GM19467 (cell line): ENCODE measurements around the gene RRAS.

ENCODE experiments used
- ATAC-seq: cut with Tn5 transposase; IDR thresholded peaks from one replicate; pipeline ENCODE4 v1.9.1; 2021; ENCODE audit warnings: mild to moderate bottlenecking, moderate library complexity; ENCODE audit not compliant: unreplicated experiment

RRAS gene

DNA sequence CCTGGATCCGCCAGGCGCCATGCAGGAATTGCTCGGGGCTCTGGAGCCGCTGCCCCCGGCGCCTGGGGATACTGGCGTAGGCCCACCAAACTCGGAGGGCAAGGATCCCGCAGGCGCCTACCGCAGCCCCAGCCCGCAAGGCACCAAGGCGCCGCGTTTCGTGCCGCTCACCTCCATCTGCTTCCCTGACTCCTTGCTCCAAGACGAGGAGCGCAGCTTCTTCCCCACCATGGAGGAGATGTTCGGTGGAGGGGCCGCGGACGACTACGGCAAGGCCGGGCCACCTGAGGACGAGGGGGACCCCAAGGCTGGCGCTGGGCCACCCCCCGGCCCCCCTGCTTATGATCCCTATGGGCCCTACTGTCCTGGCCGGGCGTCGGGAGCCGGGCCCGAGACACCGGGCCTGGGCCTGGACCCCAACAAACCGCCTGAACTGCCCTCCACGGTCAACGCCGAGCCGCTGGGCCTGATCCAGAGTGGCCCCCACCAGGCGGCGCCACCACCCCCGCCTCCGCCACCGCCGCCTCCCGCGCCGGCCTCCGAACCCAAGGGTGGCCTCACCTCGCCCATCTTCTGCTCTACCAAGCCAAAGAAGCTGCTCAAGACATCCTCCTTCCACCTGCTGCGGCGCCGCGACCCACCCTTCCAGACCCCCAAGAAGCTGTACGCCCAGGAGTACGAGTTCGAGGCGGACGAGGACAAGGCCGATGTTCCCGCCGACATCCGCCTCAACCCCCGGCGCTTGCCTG is 42.8 kb downstream of the RRAS start:
- ATAC-seq = no peak

DNA sequence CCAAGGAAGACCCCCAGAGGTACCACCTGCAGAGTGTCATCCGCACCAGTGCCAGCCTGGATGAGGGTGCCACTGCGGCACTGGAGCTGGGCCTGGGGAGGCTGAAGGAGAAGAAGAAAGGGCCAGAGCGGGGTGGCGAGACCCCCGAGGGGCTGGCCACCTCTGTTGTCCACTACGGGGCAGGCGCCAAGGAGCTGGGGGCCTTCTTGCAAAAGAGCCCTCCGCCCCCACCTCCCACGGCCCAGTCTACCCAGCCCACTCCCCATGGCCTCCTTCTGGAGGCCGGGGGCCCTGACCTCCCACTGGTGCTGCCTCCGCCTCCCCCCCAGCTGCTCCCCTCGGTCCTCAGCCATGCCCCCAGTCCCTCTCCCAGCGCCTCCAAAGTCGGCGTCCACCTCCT is 43.5 kb downstream of the RRAS start:
- ATAC-seq = no peak

DNA sequence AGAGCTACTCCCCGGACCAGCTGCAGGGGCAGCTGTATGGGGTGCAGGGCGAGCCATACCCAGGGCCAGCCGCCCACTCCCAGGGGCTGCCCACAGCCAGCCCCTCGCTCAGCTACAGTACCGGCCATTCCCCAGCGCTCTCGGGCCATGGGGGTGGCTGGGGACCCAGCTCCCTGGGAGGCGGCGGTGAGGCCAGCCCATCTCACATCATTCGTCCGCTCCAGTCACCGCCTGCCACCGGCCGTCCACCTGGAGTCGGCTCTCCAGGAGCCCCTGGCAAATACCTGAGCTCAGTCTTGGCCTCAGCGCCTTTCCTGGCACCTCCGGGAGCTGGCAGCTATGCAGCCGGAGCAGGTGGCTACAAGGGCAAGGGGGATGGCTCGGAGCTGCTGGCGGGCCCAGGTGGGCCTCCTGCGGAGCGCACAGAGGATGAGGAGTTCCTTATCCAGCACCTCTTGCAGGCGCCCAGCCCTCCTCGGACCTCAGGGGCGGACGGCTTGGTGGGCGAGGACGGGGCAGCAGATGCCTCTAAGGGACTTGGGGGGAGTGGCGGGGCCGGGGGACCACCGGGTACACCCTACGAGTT is 44.0 kb downstream of the RRAS start:
- no peak for ATAC-seq

DNA sequence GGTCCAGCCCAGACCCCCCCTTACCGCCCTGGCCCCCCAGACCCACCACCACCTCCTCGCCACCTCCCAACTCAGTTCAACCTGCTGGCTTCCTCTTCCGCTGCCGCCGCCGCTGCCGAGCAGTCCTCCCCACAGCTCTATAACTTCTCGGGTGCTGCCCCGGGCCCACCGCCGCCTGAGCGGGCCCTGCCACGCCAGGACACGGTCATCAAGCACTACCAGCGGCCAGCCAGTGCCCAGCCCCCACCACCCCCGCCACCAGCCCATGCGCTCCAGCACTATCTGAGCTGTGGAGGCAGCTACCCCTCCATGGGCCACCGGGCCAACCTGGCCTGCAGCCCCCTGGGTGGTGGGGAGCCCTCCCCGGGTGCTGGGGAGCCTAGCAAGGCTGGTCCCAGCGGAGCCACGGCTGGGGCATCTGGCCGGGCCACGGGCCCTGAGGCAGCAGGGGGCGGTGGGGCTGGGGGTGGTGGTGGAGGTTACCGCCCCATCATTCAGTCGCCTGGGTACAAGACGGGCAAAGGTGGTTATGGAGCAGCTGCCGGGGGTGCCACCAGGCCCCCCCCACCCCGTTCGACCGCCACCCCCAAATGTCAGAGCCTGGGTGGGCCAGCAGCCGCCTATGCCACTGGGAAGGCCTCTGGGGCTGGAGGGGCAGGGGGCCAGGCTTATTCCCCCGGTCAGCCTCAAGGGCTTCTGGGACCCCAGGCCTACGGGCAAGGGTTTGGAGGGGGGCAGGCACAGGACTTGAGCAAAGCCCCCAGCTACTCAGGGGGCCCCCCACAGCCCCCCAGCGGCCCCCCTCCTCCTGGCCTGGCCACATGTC is 44.7 kb downstream of the RRAS start:
- no peak for ATAC-seq

DNA sequence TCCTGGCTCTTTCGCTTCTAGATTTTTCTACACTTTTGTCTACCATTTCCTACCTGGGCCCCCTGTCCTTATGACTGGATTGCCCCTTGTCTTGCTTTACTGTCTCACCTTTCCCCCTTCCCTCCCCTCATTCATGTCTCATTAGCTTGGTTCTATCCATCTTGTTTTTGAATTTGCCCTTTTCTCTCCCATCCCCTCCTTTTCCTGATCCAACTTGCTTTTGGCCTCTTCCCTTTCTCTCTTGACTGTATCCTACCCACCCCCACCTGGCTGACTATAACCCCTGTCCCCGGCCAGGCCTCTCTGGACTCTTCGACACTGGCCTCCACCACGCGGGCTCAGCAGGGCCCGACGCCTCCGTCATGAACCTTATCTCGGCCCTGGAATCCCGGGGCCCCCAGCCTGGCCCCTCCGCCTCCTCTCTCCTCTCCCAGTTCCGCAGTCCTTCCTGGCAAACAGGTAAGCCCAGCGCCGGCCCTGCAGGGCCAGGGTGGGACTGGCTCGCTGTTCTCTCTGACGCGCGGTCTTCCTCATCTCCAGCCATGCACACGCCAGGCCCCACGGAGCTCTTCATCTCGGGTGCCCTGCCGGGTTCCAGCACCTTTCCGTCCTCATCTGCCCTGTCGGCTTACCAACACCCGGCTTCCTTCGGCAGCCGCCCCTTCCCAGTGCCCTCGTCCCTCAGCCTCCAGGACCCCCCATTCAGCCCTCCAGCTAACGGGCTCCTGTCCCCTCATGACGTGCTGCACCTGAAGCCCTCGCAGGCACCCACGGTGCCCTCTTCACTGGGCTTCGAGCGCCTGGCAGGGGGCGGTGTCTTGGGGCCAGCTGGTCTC is 45.6 kb downstream of the RRAS start:
- ATAC-seq = no peak

DNA sequence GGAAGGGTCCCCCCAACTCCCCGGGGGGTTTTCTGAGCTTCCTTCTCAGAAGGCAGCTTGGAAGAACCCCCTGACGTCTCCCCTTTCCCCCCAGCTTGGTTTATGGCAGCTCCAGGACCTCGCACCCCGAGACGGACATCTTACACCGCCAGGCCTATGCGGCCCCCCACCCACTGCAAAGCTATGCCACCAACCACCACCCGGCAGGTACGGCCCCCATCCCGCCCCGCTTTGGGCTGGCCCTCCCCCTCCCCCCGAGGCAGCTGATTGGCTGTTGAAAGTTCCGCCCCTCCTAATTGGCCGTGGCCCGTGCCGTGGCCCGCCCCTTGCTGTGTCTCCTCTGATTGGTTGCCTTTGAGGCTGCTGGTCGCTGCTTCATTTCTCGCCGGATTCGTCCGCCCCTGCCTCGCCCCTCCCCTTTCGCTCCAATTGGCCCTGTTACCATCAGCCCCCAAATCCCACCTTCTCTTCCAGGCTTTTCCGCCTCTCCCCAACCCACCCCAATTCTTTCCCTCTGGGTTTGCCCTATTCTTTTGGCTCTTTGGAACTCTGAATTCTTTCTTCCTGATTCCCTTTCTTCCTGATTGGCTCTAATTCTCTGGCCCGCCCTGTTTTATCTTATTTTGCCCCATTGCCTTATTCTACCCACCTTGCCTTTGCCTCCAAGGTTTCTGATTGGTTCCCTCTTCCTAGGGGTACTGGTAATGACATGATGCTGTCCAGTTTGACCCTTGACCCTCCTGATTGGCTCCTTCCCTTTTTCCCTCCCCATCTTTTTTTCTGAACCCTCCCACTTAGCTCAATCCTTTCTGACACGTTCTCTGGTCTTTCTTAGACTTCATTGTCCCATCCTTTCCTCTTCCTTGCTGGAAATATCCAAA is 46.5 kb downstream of the RRAS start:
- ATAC-seq = peak; percentile 42

DNA sequence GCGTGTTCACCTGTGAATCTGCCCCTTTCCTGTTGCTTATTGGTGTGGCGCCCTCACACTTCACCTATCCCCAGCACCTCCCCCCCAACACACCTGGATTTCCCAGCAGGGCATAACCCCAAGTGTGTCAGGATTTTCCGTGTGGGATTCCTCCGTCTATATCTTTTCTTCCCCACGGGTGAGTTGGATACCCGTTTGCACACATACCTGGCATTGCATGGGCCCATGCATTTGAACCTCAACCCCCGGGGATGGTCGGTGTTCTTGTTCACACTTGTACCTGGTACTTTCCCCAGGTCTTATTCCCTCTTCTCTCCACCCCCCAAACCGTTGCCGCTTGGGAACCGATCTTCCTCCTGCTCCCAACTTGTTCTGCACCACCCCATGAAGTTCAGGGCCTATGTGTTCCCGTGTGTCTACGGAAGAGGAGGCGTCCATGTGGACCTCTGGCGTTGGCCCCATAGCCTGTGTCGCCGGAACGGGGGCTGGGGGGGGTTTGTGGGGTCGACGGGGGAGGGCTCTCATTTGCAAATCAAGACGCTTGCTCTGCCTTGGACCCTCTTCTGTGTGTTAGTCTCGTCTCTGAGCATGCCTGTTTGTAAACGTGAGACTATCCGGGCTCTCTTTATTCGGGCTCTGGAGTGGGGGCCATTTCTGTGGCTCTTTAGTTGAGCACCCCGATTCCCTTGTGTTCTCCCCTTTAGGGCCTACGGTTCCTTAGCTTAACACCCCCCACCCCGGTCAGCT is 47.3 kb downstream of the RRAS start:
- no peak for ATAC-seq

DNA sequence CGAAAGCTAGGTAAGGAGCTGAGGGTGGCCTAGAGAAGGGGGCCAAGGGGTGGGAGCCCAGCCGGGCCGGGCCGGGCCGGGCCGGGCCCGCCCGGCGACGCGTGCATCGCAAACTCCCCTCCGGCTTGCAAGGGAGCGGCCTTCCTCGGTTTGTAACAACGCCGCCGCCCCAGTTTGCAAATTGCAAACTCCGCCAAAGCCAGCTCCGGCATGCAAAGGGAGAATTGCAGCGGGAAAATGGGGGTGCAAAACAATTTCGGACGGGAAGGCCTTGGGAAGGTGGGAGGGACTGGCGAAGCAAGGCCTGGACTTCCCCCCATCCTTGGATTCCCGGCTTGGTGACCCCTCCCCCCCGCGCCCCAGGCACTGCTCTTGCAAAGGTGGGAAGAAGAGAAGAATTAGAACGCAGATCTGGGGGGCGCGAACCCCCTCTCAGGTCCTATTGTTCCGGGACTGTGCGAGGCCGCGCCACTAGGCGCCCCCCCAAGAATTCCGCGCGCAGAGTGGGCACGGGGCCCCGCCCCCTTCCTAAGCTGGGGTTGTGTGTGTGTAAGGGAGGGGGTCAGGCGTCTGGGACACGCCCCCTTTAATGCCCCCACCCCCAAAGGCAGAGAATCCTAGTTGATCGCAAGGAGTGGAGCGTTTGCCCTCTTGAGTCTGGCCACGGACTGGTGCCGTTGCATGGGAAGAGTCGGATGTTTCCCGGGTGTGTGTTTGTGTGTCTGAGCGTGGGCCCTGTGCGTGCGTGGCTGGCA is 48.0 kb downstream of the RRAS start:
- ATAC-seq = no peak

DNA sequence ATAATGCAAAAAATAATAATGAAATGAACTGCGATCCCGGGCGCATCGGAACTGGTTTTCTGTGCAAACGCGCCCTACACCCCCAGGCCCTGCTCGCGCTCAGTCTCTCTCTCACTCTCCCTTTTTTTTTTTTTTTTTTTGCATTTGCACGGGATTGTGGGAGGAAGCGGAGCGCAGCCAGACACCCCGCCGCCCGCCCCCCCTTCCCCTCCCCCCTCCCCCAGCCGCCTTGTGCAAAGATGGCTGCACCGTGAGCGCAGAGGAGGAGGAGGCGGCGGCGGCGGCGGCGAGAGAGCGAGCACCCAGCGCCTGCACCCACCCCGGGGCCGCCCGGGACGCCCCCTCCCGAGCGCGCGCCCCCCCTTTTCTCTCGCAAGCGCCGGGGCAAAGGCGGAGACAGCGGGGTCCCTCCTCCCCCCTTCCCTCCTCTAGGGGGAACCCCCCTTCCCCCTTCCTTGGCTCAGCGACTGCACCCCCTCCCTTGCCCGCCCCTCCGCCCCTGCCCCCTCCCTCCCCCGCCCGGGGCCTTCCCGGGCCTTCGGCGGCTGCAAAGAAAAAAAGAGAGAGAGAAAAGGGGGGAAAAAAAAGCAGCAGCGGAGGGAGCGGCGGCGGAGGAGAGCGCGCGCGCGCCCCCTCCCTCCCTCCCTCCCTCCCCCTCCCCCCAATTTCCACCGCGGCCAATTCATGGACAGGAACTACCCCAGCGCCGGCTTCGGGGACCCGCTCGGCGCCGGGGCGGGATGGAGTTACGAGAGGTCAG is 48.8 kb downstream of the RRAS start, which contains the start of gene PRR12:
PRR12 (plus strand) TSS at position 212 of the 760 bp plus-strand sequence; CDS start at position 685, 473 bp downstream.
- no peak for ATAC-seq

DNA sequence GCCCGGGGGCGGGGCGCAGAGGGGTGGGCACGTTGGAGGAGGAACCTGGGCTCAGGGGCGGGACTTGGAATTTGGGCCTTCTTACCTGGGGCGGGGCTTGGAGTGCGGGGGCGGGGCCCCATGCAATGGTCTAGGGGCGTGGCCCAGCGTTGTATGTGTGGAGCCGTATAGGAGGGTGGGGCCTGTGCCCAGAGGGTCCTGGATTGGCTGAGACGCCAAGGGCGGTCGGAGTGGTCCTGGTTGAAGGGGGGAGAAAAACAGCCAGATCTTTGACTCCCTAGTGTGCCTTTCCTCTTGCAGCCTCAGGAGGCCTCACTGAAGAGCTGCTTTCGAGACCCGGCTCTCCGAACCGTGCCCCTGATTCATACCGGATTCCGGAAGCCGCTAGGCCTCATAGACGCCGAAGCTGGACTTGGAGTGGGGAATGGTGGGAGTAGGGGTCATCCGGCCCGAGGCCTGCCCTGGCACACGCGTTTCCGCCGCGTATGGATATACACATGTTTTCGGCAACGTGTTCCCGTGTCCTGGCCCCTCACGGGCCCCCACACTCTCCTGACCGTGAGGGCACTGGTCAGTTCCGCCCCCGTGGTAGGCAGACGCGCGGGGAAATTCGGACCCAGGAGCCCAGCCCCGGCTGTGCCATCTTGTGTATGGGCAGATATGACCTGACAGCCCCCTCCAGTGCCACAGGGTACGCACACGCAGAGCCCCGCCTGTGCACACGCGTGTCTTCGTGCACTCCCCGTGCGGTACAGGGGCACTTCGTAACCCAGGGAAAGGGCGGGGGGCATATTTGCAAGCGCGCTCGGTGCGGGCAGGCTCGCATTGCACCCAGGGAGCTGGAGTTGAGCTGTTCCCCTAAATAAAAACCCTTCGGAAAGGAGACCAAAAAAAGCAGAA is 49.6 kb downstream of the RRAS start:
- ATAC-seq = peak; percentile 54

DNA sequence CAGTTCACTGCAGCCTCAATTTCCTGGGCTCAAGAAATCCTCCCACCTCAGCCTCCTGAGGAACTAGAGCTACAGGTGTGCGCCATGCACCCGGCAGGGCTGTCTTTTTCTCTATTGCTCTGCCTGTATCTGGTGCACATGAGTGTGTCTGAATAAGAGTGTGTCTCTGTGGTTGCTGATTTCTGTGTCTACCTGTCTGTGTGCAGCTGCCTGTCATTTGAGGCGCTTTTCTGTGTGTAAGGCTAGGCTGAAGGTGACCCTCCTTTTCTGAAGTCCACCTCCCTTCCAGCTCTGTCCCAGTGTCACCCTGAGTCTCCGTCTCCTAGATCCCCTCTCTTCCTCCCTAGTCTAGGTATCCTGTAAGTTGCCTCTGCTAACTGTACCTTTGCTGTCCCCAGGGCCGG is 50.4 kb downstream of the RRAS start:
- ATAC-seq = no peak

DNA sequence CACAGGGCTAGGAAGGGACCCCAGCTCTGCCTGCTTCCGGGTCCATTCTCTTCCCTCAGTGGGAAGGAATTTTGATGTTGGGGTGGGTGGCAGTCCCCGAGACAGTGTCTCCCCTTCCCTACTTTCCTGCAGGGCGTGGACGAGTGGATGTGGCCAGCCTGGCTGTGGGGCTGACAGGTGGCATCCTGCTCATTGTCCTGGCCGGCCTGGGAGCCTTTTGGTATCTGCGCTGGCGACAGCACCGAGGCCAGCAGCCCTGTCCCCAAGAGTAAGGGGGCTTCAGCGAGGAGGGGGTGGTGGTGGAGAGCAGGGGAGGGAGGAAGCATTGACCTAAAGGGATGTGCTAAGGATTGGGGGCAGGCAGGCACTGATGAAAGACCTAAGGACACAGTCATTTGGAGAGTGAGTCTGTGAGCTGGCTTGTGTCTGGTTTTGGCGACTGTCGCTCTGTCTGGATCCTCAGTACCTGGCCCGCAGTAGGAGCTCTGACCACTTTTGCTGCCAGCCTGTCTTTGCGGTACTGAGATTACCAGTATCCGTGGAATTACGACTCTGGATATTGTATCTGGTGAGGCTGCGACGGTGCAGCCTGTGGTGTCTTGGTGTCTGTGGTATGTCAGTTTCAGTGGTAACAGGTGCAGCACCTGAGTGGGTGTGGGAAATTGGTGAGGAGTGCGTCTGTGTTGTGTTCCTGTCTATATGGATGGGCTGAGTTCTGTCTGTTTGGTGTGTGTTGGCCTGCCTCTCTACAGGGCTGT is 51.4 kb downstream of the RRAS start:
- ATAC-seq = no peak

DNA sequence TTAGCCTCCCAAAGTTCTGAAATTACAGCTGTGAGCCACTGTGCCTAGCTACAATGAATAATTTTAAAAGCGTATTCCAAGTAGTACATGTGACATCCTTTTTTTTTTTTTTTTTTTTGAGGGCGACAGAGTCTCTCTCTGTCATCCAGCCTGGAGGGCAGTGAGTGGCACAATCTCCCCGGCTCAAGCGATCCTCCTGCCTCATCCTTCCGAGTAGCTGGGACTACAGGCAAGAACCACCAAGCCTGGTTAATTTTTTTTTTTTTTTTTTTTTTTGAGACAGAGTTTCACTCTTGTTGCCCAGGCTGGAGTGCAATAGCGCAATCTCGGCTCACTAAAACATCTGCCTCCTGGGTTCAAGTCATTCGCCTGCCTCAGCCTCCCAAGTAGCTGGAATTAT is 52.7 kb downstream of the RRAS start:
- ATAC-seq = no peak
